DOHH2 (cell line): ENCODE data around the gene STUM.

Experiments used
- CTCF ChIP-seq: fragments of 200-600 bp; sonication (generic); IDR thresholded peaks from one replicate; pipeline ENCODE4 v1.5.1; 2014; ENCODE audit warnings: antibody characterized with exemption, mild to moderate bottlenecking, low read depth, low read length; ENCODE audit not compliant: poor library complexity, severe bottlenecking
- EZH2phosphoT487 ChIP-seq: fragments of 200-600 bp; sonication (generic); IDR thresholded peaks from 2 replicates; pipeline ENCODE4 v1.6.1; 2017; ENCODE audit warnings: borderline replicate concordance, mild to moderate bottlenecking, antibody characterized with exemption, low read length, moderate library complexity, mixed read lengths

GRCh38 chr1:226627924-226628611 lies 79.5 kb downstream of the STUM start:
- TF ChIP-seq CTCF (no peak), EZH2phosphoT487 (no peak)
